ENCODE measurements around the gene RGS2.

- TF ChIP-seq CTCF (conservative IDR thresholded peaks at IDR 0.05) (no peak), EZH2 (IDR thresholded peaks at IDR 0.05; ENCODE audit: low read depth) (no peak)
Observed at GRCh38 chr1:192763243-192763642, 45.6 kb upstream of the RGS2 start.
